Measurements from ENCODE around the gene UNC13A. TPM values are rescaled to one million over a fixed set of nuclear protein-coding genes. Genes with fewer than 3 reads are reported as not detected.

The UNC13A gene
- total and polyA plus RNA-seq, 2 of the 8 experiments (the other 6 are each of a cell fraction or from before 2014, with no cell fraction given) = 13.1 to 47.6 TPM

- FAIRE-seq = no peak
- DNase-seq (ENCODE audit: low read depth in 1 of 2, low spot score in 2 of 2) = no peak
- Histone ChIP-seq H4K5ac (ENCODE audit: insufficient read length, low read depth, low read length) (no peak overlapping the region), H3K27ac (ENCODE audit: low read depth, low read length) (no peak overlapping the region), H3K9me3 (ENCODE audit: insufficient read depth in 2 of 2, low read depth in 1 of 2, low read length in 1 of 2) (no peaks in the 10 kb centered on the region), H3K4me3 (ENCODE audit: extremely low read depth in 1 of 4, insufficient read depth in 2 of 4, low read depth in 3 of 4, low read length in 4 of 4) (no peak overlapping the region), H2BK120ac (replicated peaks; ENCODE audit: low read depth, low read length) (no peak overlapping the region), H4K91ac (replicated peaks; ENCODE audit: insufficient read length, low read length) (no peak overlapping the region), H3K79me1 (ENCODE audit: low read depth, low read length) (no peaks in the 10 kb centered on the region), H2BK15ac (ENCODE audit: low read length) (no peak overlapping the region), H3K27me3 (replicated peaks in 1 of 4; ENCODE audit: control insufficient read depth in 3 of 4, extremely low read depth in 1 of 4, insufficient read depth in 3 of 4, low read length in 3 of 4) (no peaks in the 10 kb centered on the region), H2BK20ac (ENCODE audit: low read length) (no peak overlapping the region), H2BK12ac (ENCODE audit: low read depth, low read length) (no peak overlapping the region), H4K8ac (ENCODE audit: extremely low read depth, insufficient read depth, low read length) (no peak overlapping the region), H2AFZ (ENCODE audit: low read length) (no peak overlapping the region), H3K23ac (ENCODE audit: insufficient read length) (no peak overlapping the region), H3K9ac (replicated peaks in 1 of 4; ENCODE audit: extremely low read depth in 1 of 4, low read depth in 3 of 4, low read length in 3 of 4) (no peak overlapping the region), H3K56ac (replicated peaks; ENCODE audit: insufficient read length, low read depth, low read length) (no peak overlapping the region), H3K18ac (ENCODE audit: extremely low read depth, low read length) (no peak overlapping the region), H3K4me2 (ENCODE audit: insufficient read depth in 1 of 2, low read depth in 2 of 2, low read length in 2 of 2) (no peak overlapping the region), H3K79me2 (ENCODE audit: control insufficient read depth in 1 of 2, insufficient read depth in 2 of 2, low read length in 2 of 2) (no peaks in the 10 kb centered on the region), H4K20me1 (replicated peaks in 1 of 2; ENCODE audit: control insufficient read depth in 1 of 2, insufficient read depth in 2 of 2, low read length in 2 of 2) (no peaks in the 10 kb centered on the region), H3K14ac (ENCODE audit: insufficient read length) (no peak overlapping the region), H2AK5ac (ENCODE audit: low read depth, low read length) (no peak overlapping the region), H3K4ac (replicated peaks; ENCODE audit: insufficient read length, low read depth, low read length) (no peak overlapping the region), H3K4me1 (replicated peaks in 1 of 4; ENCODE audit: control insufficient read depth in 3 of 4, insufficient read depth in 4 of 4, low read length in 3 of 4) (no peaks in the 10 kb centered on the region), H2BK5ac (ENCODE audit: low read depth, low read length) (no peak overlapping the region), H3K36me3 (ENCODE audit: control insufficient read depth in 2 of 4, insufficient read depth in 4 of 4, low read length in 3 of 4) (peaks cover 0 to 11% (median 5%) of the 10 kb centered on the region in 4 experiments; a peak in 4 of 8 replicates), H3K23me2 (ENCODE audit: low read depth, low read length) (no peaks in the 10 kb centered on the region)
- POLR2A ChIA-PET (ENCODE audit: partially characterized antibody) = no interaction called here
- 73% methylated on average over 6 of the region's 6 CpGs; no CpG with 5 or more reads in 1 of the 2 experiments for WGBS, 2 experiments (ENCODE audit: extremely low coverage in 1 of 2, insufficient coverage in 1 of 2, insufficient read length in 1 of 2, insufficient replicate concordance in 2 of 2, low coverage in 1 of 2, low lambda C conversion rate in 2 of 2, missing lambda C conversion rate in 1 of 2)
- CTCF ChIA-PET (ENCODE audit: partially characterized antibody) = interaction anchor here (0.9 to 1.5 kb wide), 2 partner anchors 9 to 10 kb away, joined by 4 to 5 read pairs; no protein-coding TSS in a partner anchor
- no peak for TF ChIP-seq BACH1 (IDR thresholded peaks at IDR 0.05; ENCODE audit: low read length)
- no peak for TF ChIP-seq CHD2 (IDR thresholded peaks at IDR 0.05; ENCODE audit: low read length)
- no peak for TF ChIP-seq SIN3A (conservative IDR thresholded peaks at IDR 0.05 in 1 of 2, IDR thresholded peaks at IDR 0.05 in 1 of 2; ENCODE audit: low read depth in 1 of 2, low read length in 2 of 2)
- no peak for TF ChIP-seq POLR2A (IDR thresholded peaks at IDR 0.05; ENCODE audit: control extremely low read depth in 1 of 2, low read depth in 2 of 2, low read length in 2 of 2)
- no peak for TF ChIP-seq EGR1 (IDR thresholded peaks at IDR 0.05; ENCODE audit: borderline replicate concordance, low read depth, low read length)
- no peak for TF ChIP-seq HDAC2 (IDR thresholded peaks at IDR 0.05; ENCODE audit: borderline replicate concordance in 1 of 2, low read depth in 2 of 2, low read length in 2 of 2)
- no peak for TF ChIP-seq SUZ12 (IDR thresholded peaks at IDR 0.05; ENCODE audit: low read length)
- no peak for TF ChIP-seq SP2 (IDR thresholded peaks at IDR 0.05; ENCODE audit: low read length)
- no peak for TF ChIP-seq SP1 (IDR thresholded peaks at IDR 0.05; ENCODE audit: low read depth, low read length)
- no peak for TF ChIP-seq ASH2L (IDR thresholded peaks at IDR 0.05; ENCODE audit: low read length)
- no peak for TF ChIP-seq ATF3 (IDR thresholded peaks at IDR 0.05; ENCODE audit: insufficient read depth, low read depth, low read length)
- TF ChIP-seq RFX5 (IDR thresholded peaks at IDR 0.05; ENCODE audit: borderline replicate concordance, low read depth, low read length) = no peak
Observed at GRCh38 chr19:17564781-17565180, 123.4 kb downstream of the UNC13A start.
